ENCODE results near the gene COX4I1. TPM values are rescaled to one million over a fixed set of nuclear protein-coding genes. Genes with fewer than 3 reads are reported as not detected.

COX4I1 gene
- total RNA-seq, 1 experiment from 2014 or later = 429 TPM

DNA sequence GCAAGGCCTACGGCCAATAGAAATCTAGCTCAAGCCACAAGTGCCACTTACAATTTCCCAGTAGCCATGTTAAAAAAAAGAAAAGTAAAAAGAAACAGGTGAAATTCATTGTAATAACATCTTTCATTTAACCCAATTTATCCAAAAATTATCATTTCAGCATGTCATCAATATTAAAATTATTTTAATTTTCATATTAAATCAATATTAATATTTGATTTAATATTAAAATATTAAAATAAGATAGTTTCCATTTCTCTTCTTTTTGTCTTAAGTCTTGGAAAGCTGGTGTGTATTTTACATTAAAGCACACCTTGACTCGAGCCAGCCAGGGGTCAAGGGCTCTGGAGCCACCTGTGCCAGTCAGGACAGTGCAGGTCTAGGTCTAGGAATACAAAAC lies 35.9 kb upstream of the COX4I1 start:
- H3K4me1 ChIP-seq (ENCODE audit: control insufficient read depth, insufficient read depth, low read length) = no peaks in the 10 kb centered on the region
- no TSS peak for BruUV-seq (replicated peaks)
- ATAC-seq (no peak), DNase-seq (ENCODE audit: low read depth, low spot score) (no peak)
- H3K4me3 ChIP-seq (ENCODE audit: low read depth in 2 of 2, low read length in 2 of 2) = no peak overlapping the region
- ChIA-PET POLR2A (no interaction called here), CTCF (no interaction called here)
- in situ Hi-C loops (cut with HindIII; ENCODE audit: low pct_unique_long_range_greater_than_20kb, low sequenced_read_pairs) (no loop called here), intact Hi-C loops (cut with micrococcal nuclease; ENCODE audit: unreplicated experiment) (no loop called here)
- H3K27ac ChIP-seq (ENCODE audit: low read length) = no peak overlapping the region
- H3K36me3 ChIP-seq (ENCODE audit: control insufficient read depth, insufficient read depth, low read length) = no peaks in the 10 kb centered on the region
- TF ChIP-seq SIN3A (IDR thresholded peaks at IDR 0.05; ENCODE audit: borderline replicate concordance, insufficient read depth, low read depth, low read length) (no peak), POLR2AphosphoS5 (IDR thresholded peaks at IDR 0.05; ENCODE audit: low read depth, low read length) (no peak)
- TF ChIP-seq, protein P1, sequence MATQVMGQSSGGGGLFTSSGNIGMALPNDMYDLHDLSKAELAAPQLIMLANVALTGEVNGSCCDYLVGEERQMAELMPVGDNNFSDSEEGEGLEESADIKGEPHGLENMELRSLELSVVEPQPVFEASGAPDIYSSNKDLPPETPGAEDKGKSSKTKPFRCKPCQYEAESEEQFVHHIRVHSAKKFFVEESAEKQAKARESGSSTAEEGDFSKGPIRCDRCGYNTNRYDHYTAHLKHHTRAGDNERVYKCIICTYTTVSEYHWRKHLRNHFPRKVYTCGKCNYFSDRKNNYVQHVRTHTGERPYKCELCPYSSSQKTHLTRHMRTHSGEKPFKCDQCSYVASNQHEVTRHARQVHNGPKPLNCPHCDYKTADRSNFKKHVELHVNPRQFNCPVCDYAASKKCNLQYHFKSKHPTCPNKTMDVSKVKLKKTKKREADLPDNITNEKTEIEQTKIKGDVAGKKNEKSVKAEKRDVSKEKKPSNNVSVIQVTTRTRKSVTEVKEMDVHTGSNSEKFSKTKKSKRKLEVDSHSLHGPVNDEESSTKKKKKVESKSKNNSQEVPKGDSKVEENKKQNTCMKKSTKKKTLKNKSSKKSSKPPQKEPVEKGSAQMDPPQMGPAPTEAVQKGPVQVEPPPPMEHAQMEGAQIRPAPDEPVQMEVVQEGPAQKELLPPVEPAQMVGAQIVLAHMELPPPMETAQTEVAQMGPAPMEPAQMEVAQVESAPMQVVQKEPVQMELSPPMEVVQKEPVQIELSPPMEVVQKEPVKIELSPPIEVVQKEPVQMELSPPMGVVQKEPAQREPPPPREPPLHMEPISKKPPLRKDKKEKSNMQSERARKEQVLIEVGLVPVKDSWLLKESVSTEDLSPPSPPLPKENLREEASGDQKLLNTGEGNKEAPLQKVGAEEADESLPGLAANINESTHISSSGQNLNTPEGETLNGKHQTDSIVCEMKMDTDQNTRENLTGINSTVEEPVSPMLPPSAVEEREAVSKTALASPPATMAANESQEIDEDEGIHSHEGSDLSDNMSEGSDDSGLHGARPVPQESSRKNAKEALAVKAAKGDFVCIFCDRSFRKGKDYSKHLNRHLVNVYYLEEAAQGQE (IDR thresholded peaks at IDR 0.05; ENCODE audit: insufficient read depth in 1 of 2, low read depth in 2 of 2, low read length in 1 of 2) = no peak
- H3K9me3 ChIP-seq (ENCODE audit: control insufficient read depth, insufficient read depth, low read depth, low read length) = no peaks in the 10 kb centered on the region
- no peaks in the 10 kb centered on the region for H3K27me3 ChIP-seq (ENCODE audit: control insufficient read depth, insufficient read depth, low read length)

DNA sequence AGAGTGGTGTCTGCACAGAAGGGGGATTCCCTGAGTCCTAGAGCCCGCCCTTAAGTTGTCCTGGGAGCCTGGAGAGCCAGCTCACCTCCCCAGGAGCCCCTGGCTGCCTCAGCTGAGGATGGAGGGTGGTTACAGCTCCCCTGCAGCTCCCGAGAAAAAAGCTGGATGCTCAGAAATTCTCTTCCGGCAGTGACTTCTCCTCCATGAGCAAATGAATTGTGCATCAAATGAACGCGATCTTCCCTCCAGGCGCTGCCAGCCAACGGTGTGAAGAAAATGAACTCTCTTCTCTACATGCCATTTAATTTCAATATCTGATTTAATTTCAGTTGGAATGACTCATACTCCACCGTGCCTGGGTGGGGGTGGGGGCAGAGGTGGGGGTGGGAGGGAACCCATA lies 34.3 kb upstream of the COX4I1 start:
- TF ChIP-seq, protein P1 (IDR thresholded peaks at IDR 0.05; ENCODE audit: insufficient read depth in 1 of 2, low read depth in 2 of 2, low read length in 1 of 2) = no peak
- TF ChIP-seq SIN3A (IDR thresholded peaks at IDR 0.05; ENCODE audit: borderline replicate concordance, insufficient read depth, low read depth, low read length) = no peak
- TF ChIP-seq TCF7L2 (IDR thresholded peaks at IDR 0.05; ENCODE audit: low read depth, low read length) = no peak
- no peak for TF ChIP-seq POLR2AphosphoS5 (IDR thresholded peaks at IDR 0.05; ENCODE audit: low read depth, low read length)
- TF ChIP-seq, protein P2, sequence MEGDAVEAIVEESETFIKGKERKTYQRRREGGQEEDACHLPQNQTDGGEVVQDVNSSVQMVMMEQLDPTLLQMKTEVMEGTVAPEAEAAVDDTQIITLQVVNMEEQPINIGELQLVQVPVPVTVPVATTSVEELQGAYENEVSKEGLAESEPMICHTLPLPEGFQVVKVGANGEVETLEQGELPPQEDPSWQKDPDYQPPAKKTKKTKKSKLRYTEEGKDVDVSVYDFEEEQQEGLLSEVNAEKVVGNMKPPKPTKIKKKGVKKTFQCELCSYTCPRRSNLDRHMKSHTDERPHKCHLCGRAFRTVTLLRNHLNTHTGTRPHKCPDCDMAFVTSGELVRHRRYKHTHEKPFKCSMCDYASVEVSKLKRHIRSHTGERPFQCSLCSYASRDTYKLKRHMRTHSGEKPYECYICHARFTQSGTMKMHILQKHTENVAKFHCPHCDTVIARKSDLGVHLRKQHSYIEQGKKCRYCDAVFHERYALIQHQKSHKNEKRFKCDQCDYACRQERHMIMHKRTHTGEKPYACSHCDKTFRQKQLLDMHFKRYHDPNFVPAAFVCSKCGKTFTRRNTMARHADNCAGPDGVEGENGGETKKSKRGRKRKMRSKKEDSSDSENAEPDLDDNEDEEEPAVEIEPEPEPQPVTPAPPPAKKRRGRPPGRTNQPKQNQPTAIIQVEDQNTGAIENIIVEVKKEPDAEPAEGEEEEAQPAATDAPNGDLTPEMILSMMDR (IDR thresholded peaks at IDR 0.05) = no peak
- ATAC-seq = no peak
- Histone ChIP-seq H3K27me3 (ENCODE audit: control insufficient read depth, insufficient read depth, low read length) (no peaks in the 10 kb centered on the region), H3K9me3 (ENCODE audit: control insufficient read depth, insufficient read depth, low read depth, low read length) (no peaks in the 10 kb centered on the region), H3K27ac (ENCODE audit: low read length) (no peak overlapping the region), H3K4me1 (ENCODE audit: control insufficient read depth, insufficient read depth, low read length) (no peaks in the 10 kb centered on the region), H3K4me3 (ENCODE audit: low read depth in 2 of 2, low read length in 2 of 2) (no peak overlapping the region), H3K36me3 (ENCODE audit: control insufficient read depth, insufficient read depth, low read length) (no peaks in the 10 kb centered on the region)
- intact Hi-C loops (cut with micrococcal nuclease; ENCODE audit: unreplicated experiment) (no loop called here), in situ Hi-C loops (cut with HindIII; ENCODE audit: low pct_unique_long_range_greater_than_20kb, low sequenced_read_pairs) (no loop called here)
- ChIA-PET POLR2A (no interaction called here), CTCF (no interaction called here)
- no TSS peak for BruUV-seq (replicated peaks)
- DNase-seq (ENCODE audit: low read depth, low spot score) = no peak
